GM20431 (cell line): Measurements from ENCODE around the gene ARL17A.
"Not testable (repeated sequence)": the region's sequence is repeated elsewhere in the genome, so short reads cannot be mapped to it uniquely, and the experiment has no call there.

Experiments used
- in situ Hi-C: fragments of 300-500 bp; cut with MseI, MboI; formaldehyde crosslinking; loops from one replicate; pipeline ENCODE4 v1.15.0; 2020; ENCODE audit warnings: low sequenced_read_pairs; ENCODE audit not compliant: unreplicated experiment

Gene ARL17A

GRCh38 chr17:46560048-46560447 is 19.4 kb downstream of the ARL17A start:
- in situ Hi-C loops, result not testable (repeated sequence)

DNA sequence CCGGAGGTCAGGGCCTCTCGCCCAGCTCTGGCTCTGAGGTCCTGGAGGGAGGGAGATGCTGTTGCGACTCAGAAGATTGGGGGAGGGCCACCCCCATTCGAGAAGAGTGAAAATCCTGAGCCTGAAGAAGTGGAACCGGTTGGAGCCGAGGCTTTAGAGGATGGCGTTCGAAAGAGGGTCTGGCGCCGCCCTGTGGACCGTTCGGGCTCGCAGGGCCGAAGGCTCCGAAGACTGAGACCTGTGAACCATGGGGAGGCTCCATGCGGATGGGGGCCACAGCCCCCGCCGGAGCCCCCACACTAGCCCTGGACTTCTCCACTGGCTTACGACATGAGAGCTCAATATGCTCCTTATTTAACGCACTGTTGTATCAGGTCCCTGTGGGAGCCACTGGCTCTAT is 20.3 kb downstream of the ARL17A start:
- in situ Hi-C loops, result not testable (repeated sequence)

GRCh38 chr17:46548607-46549006 is 30.9 kb downstream of the ARL17A start:
- in situ Hi-C loops, result not testable (repeated sequence)

DNA sequence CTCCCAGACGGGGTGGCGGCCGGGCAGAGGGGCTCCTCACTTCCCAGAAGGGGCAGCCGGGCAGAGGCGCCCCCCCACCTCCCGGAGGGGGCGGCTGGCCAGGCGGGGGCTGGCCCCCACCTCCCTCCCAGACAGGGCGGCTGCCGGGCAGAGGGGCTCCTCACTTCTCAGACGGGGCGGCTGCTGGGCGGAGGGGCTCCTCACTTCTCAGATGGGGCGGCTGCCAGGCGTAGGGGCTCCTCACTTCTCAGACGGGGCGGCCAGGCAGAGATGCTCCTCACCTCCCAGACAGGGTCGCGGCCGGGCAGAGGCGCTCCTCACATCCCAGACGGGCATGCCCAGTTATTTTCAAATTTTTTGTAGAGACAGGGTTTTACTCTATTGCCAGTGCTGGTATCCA is 44.8 kb downstream of the ARL17A start:
- in situ Hi-C loops, result not testable (repeated sequence)

DNA sequence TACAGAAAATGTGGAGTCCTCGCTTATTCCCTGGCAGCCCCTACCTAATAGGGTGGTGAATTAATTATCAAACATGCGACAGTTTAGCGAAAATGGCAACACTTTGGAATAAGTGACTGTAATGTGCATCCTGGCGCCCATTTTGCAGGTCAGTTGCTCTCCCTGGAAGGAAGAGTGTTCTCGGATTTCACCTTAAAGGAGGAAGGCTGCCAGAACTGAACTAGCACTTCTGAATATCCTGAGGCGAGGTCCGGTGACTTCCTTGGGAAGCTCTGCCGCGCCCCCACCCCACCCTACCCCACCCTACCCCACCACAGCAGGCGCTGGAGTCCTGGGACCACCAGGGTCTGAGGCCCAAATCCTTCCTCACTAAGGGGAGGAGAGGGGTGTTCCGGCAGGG is 67.3 kb downstream of the ARL17A start, which contains the start of gene LRRC37A2:
Gene LRRC37A2 (plus strand): TSS at position 301 of the 400 bp plus-strand sequence. CDS start 245 bp downstream, outside the sequence.
- in situ Hi-C loops, result not testable (repeated sequence)

GRCh38 chr17:46505896-46506295 is 73.6 kb downstream of the ARL17A start:
- in situ Hi-C loops, result not testable (repeated sequence)

- in situ Hi-C loops, result not testable (repeated sequence)
These were observed 79.9 kb downstream of the ARL17A start for GRCh38 chr17:46499437-46500139.

DNA sequence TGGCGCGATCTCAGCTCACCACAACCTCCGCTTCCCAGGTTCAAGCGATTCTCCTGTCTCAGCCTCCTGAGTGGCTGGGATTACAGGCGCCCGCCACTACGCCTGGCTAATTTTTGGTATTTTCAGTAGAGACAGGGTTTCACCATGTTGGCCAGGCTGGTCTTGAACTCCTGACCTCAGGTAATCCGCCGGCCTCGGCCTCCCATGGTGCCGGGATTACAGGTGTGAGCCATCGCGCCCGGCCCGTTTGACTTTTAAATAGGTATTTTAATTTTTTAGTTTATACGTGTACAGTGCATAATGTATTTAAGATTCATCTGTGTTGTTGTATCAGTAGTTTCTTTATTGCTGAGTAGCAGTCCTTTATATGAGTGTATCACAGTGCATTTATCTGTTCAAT is 87.5 kb downstream of the ARL17A start:
- in situ Hi-C loops, result not testable (repeated sequence)

DNA sequence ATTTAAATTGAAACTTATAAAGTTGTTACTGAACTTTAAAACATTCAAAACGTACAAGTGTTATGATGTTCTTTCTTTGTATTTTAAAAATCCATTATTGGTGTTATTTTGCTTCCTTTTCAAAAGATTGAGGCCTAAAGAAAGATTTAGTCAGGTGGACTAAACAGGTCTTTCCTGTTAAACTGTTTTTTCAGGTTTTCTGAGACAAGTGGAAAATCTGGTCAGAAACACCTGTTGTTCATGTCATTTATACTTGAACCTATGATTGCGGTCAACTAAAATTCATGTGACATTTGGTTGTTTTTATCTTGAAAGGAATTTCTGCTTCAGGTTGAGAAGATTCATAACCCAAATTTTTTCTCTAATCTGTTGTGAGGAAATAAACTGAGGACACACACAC is 98.2 kb downstream of the ARL17A start:
- in situ Hi-C loops, result not testable (repeated sequence)

GRCh38 chr17:46478823-46479222 is 100.7 kb downstream of the ARL17A start:
- in situ Hi-C loops, result not testable (repeated sequence)

DNA sequence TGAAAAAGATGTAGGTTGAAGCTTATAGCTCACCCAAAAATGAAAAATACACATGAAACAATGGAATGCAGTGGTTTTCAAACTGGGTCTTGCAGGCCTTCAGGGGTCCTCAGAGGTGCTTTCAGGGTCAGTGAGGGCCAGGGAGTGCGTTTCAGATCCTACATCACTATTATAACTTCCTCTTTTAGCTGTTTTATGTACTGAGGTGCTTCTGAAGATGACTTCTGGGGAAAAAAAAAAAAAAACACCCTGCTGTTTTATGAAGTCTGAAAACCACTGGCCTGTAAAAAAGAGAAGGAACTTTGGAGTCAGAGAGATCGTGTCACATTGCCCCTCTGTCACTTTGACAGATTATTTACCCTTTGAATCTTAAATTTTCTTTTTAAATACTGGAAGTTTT is 103.9 kb downstream of the ARL17A start:
- in situ Hi-C loops, result not testable (repeated sequence)

DNA sequence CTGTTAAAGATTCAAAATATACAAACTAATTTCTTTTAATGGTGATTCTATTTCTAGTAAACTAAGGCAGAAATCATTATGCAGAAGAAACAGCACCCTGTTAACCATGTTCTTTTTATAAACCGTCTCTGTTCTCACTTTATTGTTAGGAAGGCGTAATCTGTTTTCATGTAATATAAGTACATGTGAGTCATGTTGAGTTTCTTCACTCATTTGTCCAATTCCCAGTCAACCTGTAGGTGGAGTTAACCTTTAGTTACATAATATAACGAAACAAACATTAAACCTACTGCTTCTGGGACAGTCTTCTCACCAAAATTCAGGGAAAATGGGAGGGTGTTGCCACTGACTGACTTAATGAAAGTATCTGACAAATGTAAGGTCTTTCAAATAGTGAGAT is 105.0 kb downstream of the ARL17A start:
- in situ Hi-C loops, result not testable (repeated sequence)

DNA sequence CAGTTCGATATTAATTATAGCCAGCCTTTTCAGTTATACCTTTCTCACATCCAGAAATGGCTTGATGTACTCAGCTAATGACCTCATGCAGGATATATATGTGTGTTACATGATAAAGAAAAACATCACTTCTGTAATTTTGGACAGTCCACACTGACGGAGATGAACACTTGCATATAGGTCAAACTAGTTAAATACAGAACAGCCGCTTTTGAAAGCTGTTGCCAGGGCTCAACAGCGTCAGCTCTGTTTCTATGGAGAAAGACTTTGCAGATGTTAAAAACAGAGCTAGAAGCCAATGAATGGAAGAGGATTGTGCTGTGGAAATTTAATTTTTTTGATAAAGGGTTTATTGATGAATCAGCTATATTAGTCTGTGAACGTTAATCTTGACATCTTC is 111.9 kb downstream of the ARL17A start:
- in situ Hi-C loops, result not testable (repeated sequence)
